Mesendoderm (in vitro differentiated cells): ENCODE data around the gene MRAS.

Experiments
- DNase-seq: peaks from one replicate; pipeline ENCODE4 v3.0.0; 2013
- H2AK5ac ChIP-seq: 2 replicates; pipeline ENCODE4 v1.6.1; 2013; ENCODE audit warnings: low read length, inconsistent platforms
- H2BK120ac ChIP-seq: 2 replicates; pipeline ENCODE4 v1.6.1; 2013; ENCODE audit warnings: low read depth, mild to moderate bottlenecking, low read length, moderate library complexity, mixed read lengths
- H2BK15ac ChIP-seq: replicated peaks from 2 replicates; pipeline ENCODE4 v1.6.1; 2013; ENCODE audit warnings: low read depth, mild to moderate bottlenecking, moderate library complexity
- H2BK5ac ChIP-seq: 2 replicates; pipeline ENCODE4 v1.6.1; 2013; ENCODE audit warnings: low read length, inconsistent platforms
- H3K18ac ChIP-seq: 2 replicates; pipeline ENCODE4 v1.6.1; 2013; ENCODE audit warnings: mild to moderate bottlenecking, low read length, mixed read lengths
- H3K23ac ChIP-seq: one replicate; pipeline ENCODE4 v1.6.1; 2013; ENCODE audit warnings: low read length
- H3K27ac ChIP-seq: 2 replicates; pipeline ENCODE4 v1.5.1; 2013; ENCODE audit warnings: low read depth, mild to moderate bottlenecking, inconsistent platforms, low read length, moderate library complexity
- H3K27me3 ChIP-seq: 2 replicates; pipeline ENCODE4 v1.6.1; 2013; ENCODE audit warnings: low read length, control low read depth, mild to moderate bottlenecking, inconsistent platforms; ENCODE audit not compliant: insufficient read depth, poor library complexity
- H3K36me3 ChIP-seq: 2 replicates; pipeline ENCODE4 v1.6.1; 2013; ENCODE audit warnings: low read length, inconsistent platforms; ENCODE audit not compliant: control insufficient read depth, insufficient read depth
- H3K4ac ChIP-seq: one replicate; pipeline ENCODE4 v1.6.1; 2013; ENCODE audit warnings: low read depth, mild to moderate bottlenecking, low read length, moderate library complexity
- H3K4me1 ChIP-seq: 2 replicates; pipeline ENCODE4 v1.6.1; 2013; ENCODE audit warnings: low read depth, low read length, inconsistent platforms; ENCODE audit not compliant: control insufficient read depth
- H3K4me2 ChIP-seq: 2 replicates; pipeline ENCODE4 v1.6.1; 2013; ENCODE audit warnings: low read length
- H3K4me3 ChIP-seq: 2 replicates; pipeline ENCODE4 v1.5.1; 2013; ENCODE audit warnings: mild to moderate bottlenecking, low read length
- H3K56ac ChIP-seq: one replicate; pipeline ENCODE4 v1.6.1; 2013; ENCODE audit warnings: low read length
- H3K79me1 ChIP-seq: 2 replicates; pipeline ENCODE4 v1.6.1; 2013; ENCODE audit warnings: low read length, inconsistent platforms
- H3K79me2 ChIP-seq: 2 replicates; pipeline ENCODE4 v1.6.1; 2013; ENCODE audit warnings: mild to moderate bottlenecking, low read length; ENCODE audit not compliant: control insufficient read depth, insufficient read depth
- H3K9ac ChIP-seq: 2 replicates; pipeline ENCODE4 v1.6.1; 2013; ENCODE audit warnings: low read length, inconsistent platforms
- H4K5ac ChIP-seq: one replicate; pipeline ENCODE4 v1.6.1; 2013; ENCODE audit warnings: low read length
- H4K8ac ChIP-seq: one replicate; pipeline ENCODE4 v1.6.1; 2013; ENCODE audit warnings: low read depth, mild to moderate bottlenecking, control low read depth, low read length, moderate library complexity
- WGBS: extraction: QIAGEN DNeasy Blood & Tissue Kit; methylation state at CpG from one replicate; pipeline ENCODE4 v1.1.7; 2013; ENCODE audit warnings: low lambda C conversion rate, missing lambda C conversion rate; ENCODE audit not compliant: insufficient coverage; ENCODE audit errors: extremely low coverage; 5-methylcytosine and 5-hydroxymethylcytosine counted together

MRAS gene

DNA sequence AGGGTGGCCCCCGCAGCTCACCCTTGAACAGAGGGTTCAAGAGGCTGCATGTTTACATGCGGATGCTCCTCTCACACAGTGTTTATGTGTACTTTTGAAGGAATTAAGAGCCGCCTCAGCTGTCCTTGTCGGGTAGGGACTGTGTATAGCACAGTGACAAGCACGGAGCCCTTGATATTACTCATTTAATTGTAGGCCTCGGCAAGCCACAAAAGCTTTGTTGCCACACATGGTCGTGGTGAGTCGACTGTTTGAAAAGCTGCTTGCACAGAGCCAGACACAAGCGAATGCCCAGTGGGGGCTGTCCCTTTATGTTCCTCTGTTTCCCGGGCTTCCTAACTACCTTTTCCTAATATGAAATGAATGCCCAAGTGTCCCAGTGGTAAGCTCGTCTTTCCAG, 90.5 kb downstream of the MRAS start:
- DNase-seq: no peak
- H3K27me3 ChIP-seq: no peaks in the 10 kb centered on the region
- no peak overlapping the region for H2BK120ac ChIP-seq
- peaks cover 3% of the 10 kb centered on the region for H3K4me1 ChIP-seq
- H3K79me1 ChIP-seq: no peaks in the 10 kb centered on the region
- H2BK15ac ChIP-seq: no peak overlapping the region
- no peaks in the 10 kb centered on the region for H3K79me2 ChIP-seq
- no peak overlapping the region for H3K9ac ChIP-seq
- H4K5ac ChIP-seq: no peak overlapping the region
- no peaks in the 10 kb centered on the region for H3K36me3 ChIP-seq
- no peak overlapping the region for H3K4me3 ChIP-seq
- no CpG with 5 or more reads among the region's 11 CpGs for WGBS
- H4K8ac ChIP-seq: no peak overlapping the region
- H2AK5ac ChIP-seq: no peak overlapping the region
- H3K56ac ChIP-seq: no peak overlapping the region
- no peak overlapping the region for H3K4ac ChIP-seq
- no peak overlapping the region for H2BK5ac ChIP-seq
- no peak overlapping the region for H3K4me2 ChIP-seq
- no peak overlapping the region for H3K23ac ChIP-seq
- H3K18ac ChIP-seq: no peak overlapping the region
- H3K27ac ChIP-seq: no peak overlapping the region

DNA sequence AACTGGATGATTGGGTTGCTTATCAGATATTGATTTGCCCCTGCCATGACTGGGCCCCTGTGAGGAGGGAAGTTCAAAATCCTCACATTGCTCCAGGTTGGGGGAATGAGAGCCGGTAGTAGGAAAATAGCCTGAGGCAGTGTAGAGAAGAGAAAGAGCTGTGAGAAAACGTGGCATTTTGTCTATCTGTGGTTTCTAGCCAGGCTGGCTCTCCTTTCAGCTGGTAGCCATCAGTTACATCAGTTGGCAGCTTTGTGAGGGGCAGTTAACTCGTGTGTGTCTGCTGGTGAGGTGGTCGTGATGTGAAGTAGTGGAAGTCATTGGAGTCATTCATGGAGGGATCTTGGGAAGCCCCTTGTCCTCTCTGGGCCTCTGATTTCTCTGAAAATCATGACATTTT, 91.3 kb downstream of the MRAS start:
- no peak overlapping the region for H4K8ac ChIP-seq
- H3K4ac ChIP-seq: no peak overlapping the region
- H3K56ac ChIP-seq: no peak overlapping the region
- H3K79me1 ChIP-seq: no peaks in the 10 kb centered on the region
- no peak overlapping the region for H3K4me2 ChIP-seq
- H3K27me3 ChIP-seq: no peaks in the 10 kb centered on the region
- H4K5ac ChIP-seq: no peak overlapping the region
- H2BK5ac ChIP-seq: no peak overlapping the region
- no peak overlapping the region for H2BK15ac ChIP-seq
- DNase-seq: peak; percentile 30
- no peak overlapping the region for H2BK120ac ChIP-seq
- peaks cover 3% of the 10 kb centered on the region for H3K4me1 ChIP-seq
- H3K79me2 ChIP-seq: no peaks in the 10 kb centered on the region
- H3K18ac ChIP-seq: no peak overlapping the region
- no peak overlapping the region for H3K9ac ChIP-seq
- no peak overlapping the region for H2AK5ac ChIP-seq
- H3K27ac ChIP-seq: no peak overlapping the region
- H3K36me3 ChIP-seq: no peaks in the 10 kb centered on the region
- no peak overlapping the region for H3K4me3 ChIP-seq
- no CpG with 5 or more reads among the region's 4 CpGs for WGBS
- H3K23ac ChIP-seq: no peak overlapping the region

DNA sequence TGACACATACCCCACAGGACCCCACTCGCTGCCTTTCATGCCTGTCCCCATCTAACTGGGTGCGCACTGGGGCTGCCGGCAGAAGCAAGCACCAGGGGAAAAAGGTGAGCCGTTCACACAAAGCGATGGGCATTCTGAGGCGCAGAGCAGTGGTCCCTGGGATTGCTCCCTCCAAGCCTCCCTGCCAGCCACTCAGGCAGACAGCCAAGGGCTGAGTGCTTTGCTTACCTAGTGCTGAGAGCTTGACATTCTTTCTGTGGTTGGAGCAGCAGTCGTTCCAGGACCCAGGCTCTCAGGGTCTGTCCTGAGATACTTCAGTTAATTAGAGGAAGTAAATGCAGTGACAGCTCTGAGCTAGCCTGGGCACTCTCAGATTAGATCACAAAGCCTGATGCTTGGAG, 91.7 kb downstream of the MRAS start:
- no peak overlapping the region for H2BK120ac ChIP-seq
- no peak overlapping the region for H2BK5ac ChIP-seq
- no peak overlapping the region for H3K18ac ChIP-seq
- no peak overlapping the region for H2AK5ac ChIP-seq
- H3K36me3 ChIP-seq: no peaks in the 10 kb centered on the region
- no peak overlapping the region for H3K9ac ChIP-seq
- WGBS: no CpG with 5 or more reads among the region's 7 CpGs
- H3K4me2 ChIP-seq: no peak overlapping the region
- no peak overlapping the region for H3K4me3 ChIP-seq
- H3K4me1 ChIP-seq: peaks cover 3% of the 10 kb centered on the region
- no peak overlapping the region for H2BK15ac ChIP-seq
- no peaks in the 10 kb centered on the region for H3K79me1 ChIP-seq
- H3K4ac ChIP-seq: no peak overlapping the region
- H3K23ac ChIP-seq: peak overlapping the region; percentile 15
- H3K27ac ChIP-seq: no peak overlapping the region
- H3K79me2 ChIP-seq: no peaks in the 10 kb centered on the region
- H4K5ac ChIP-seq: no peak overlapping the region
- H3K27me3 ChIP-seq: no peaks in the 10 kb centered on the region
- H3K56ac ChIP-seq: no peak overlapping the region
- DNase-seq: peak; percentile 69
- H4K8ac ChIP-seq: no peak overlapping the region

DNA sequence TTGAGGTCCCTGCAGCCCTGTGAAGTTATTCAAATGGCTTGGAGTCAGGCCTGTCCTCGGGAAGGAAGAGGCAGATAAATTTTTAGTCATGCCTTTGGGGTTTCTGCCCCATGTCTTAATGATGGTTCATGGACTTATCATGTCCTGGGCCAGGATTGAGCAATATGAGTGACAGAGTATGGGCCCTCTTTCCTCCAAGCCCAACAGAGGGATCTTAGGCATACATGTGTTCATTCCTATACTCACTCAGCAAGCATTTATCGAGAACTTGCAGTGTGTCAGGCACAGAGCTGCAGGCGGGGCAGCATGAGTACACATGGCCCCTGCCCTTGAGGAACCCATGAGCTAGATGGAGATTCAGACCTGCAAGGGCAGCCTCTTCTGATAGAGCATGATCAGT, 92.2 kb downstream of the MRAS start:
- Histone ChIP-seq H3K4me2 (no peak overlapping the region), H3K36me3 (no peaks in the 10 kb centered on the region), H3K4ac (no peak overlapping the region), H3K79me2 (no peaks in the 10 kb centered on the region), H3K79me1 (no peaks in the 10 kb centered on the region), H3K18ac (no peak overlapping the region), H3K56ac (no peak overlapping the region), H4K8ac (no peak overlapping the region), H3K9ac (no peak overlapping the region), H3K27me3 (no peaks in the 10 kb centered on the region), H3K4me1 (peaks cover 3% of the 10 kb centered on the region), H2BK120ac (no peak overlapping the region), H2BK15ac (no peak overlapping the region), H4K5ac (no peak overlapping the region), H3K23ac (no peak overlapping the region), H3K4me3 (no peak overlapping the region), H2AK5ac (no peak overlapping the region), H3K27ac (no peak overlapping the region), H2BK5ac (no peak overlapping the region)
- DNase-seq: no peak
- no CpG with 5 or more reads among the region's 3 CpGs for WGBS

DNA sequence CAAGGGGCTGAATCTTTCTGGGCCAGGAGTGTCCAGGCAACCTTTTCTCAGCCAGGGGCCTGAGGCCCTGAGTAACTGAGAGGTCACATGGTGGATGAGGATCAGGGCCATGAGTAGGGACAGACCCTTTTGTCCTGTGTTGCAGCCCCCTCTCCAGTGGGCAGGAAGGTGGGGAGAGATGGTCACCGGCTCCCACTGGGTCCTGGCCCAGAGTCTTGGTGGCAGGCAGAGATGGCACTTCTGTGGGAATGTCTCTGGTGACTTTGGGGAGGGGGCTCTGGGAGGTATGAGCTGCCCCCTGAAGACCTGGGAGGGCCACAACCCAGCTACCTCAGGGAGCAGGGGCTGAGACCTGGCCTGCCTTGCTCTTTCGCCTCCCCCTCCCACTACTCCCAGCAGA, 92.9 kb downstream of the MRAS start:
- no peak overlapping the region for H3K4me3 ChIP-seq
- no peak overlapping the region for H2BK5ac ChIP-seq
- no peak overlapping the region for H2BK120ac ChIP-seq
- H3K4me1 ChIP-seq: peaks cover 3% of the 10 kb centered on the region
- H3K36me3 ChIP-seq: no peaks in the 10 kb centered on the region
- no peak overlapping the region for H3K4me2 ChIP-seq
- H3K9ac ChIP-seq: no peak overlapping the region
- H4K8ac ChIP-seq: no peak overlapping the region
- no peak overlapping the region for H3K23ac ChIP-seq
- no peak overlapping the region for H4K5ac ChIP-seq
- no peak overlapping the region for H2BK15ac ChIP-seq
- H3K27ac ChIP-seq: no peak overlapping the region
- H3K4ac ChIP-seq: no peak overlapping the region
- H3K18ac ChIP-seq: no peak overlapping the region
- no CpG with 5 or more reads among the region's 2 CpGs for WGBS
- no peak overlapping the region for H2AK5ac ChIP-seq
- DNase-seq: no peak
- H3K79me1 ChIP-seq: no peaks in the 10 kb centered on the region
- H3K79me2 ChIP-seq: no peaks in the 10 kb centered on the region
- no peak overlapping the region for H3K56ac ChIP-seq
- H3K27me3 ChIP-seq: no peaks in the 10 kb centered on the region

DNA sequence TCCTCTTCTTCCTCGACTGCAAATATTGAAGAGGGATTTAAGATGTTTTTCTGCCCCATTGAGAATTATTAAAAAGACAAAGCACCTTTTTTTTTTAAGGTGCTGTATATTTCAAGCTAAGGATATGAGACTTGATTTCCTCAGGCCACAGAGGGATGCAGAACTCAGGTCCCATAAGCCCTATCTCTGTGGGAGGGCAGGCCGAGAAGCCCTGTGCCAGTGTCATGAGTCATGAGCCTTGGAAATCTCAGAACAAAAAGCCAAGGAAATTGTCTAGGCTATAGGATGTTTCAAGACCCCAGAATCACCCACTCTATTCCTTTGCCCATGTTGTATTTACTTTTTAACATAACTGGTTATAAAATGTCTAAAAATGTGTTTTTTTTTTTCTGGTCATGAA, 93.4 kb downstream of the MRAS start:
- no peak overlapping the region for H2BK5ac ChIP-seq
- H2BK120ac ChIP-seq: no peak overlapping the region
- H3K56ac ChIP-seq: no peak overlapping the region
- no peaks in the 10 kb centered on the region for H3K36me3 ChIP-seq
- no peak overlapping the region for H3K23ac ChIP-seq
- no peak overlapping the region for H3K9ac ChIP-seq
- WGBS: no CpG with 5 or more reads among the region's 2 CpGs
- no peak overlapping the region for H2BK15ac ChIP-seq
- H3K4ac ChIP-seq: no peak overlapping the region
- H3K27me3 ChIP-seq: no peaks in the 10 kb centered on the region
- DNase-seq: peak; percentile 60
- no peak overlapping the region for H3K4me2 ChIP-seq
- no peak overlapping the region for H2AK5ac ChIP-seq
- H3K27ac ChIP-seq: no peak overlapping the region
- no peak overlapping the region for H3K4me3 ChIP-seq
- no peak overlapping the region for H3K18ac ChIP-seq
- peaks cover 3% of the 10 kb centered on the region for H3K4me1 ChIP-seq
- no peak overlapping the region for H4K5ac ChIP-seq
- H4K8ac ChIP-seq: no peak overlapping the region
- H3K79me2 ChIP-seq: no peaks in the 10 kb centered on the region
- no peaks in the 10 kb centered on the region for H3K79me1 ChIP-seq
